ENCODE data around the gene KIRREL1. TPM values are rescaled to one million over a fixed set of nuclear protein-coding genes. Genes with fewer than 3 reads are reported as not detected.
A peak's percentile ranks its signal among the peaks of the same experiment; 100 is the strongest.

Gene KIRREL1
- total RNA-seq, 1 donor from 2014 or later: 41.8 TPM

DNA sequence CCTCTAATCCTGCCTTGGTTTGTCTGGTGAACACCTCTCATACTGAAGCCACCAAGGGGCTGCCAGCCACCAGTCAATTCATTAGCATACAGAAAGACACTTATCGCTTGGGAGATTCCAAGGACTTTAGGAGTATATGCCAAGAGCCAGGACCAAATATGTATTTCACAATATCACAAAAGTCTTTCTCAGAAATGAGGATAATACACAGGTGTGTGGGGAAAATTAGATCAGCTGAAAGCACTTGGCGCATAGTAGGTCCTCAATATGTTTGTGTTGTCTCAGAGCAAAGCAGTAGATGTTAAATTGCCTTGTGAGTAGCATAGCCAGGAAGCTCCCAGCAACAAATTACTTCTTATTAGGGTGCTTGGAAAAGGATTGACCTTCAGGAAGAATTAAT, 34.1 kb downstream of the KIRREL1 start:
- DNase-seq (ENCODE audit: low read depth): no peak

DNA sequence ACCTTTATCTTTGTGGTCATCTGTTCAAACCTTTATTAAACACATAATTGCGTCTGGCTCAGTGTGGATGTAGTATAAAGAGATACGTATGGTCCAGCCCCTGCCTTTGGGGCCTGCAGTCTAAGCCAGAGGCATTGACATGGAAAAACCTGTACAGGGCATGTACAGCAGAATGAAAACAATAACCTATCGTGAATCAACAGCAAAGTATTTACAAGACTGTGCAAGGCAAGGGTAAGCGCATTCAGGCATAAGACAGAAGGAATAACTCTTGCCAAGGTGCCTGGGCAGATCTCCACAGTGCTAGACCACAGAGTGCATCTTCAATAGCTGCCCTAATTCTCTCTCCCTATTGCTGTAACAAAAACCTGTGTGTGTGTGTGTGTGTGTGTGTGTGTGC, 35.5 kb downstream of the KIRREL1 start:
- no peak for DNase-seq (ENCODE audit: low read depth)

DNA sequence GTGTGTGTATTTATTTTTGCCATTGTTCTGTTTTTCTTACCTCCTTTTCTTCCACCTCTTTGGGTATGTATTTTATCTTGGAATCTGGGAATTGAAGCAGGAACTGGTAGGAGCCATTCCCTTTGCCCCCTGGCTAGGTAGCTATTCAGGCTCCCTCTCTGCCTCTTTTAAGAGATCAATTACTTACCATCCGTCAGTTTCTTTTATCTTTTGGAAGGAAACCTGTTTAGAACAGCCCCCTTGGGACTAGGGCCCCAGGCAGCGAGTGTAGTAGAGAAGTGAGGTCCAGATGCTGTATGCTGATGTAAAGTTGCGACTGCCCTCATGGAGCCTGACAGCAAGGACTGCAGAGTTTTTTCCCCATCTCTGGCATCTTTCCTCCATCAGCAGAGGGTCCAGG, 41.6 kb downstream of the KIRREL1 start:
- no peak for DNase-seq (ENCODE audit: low read depth)

DNA sequence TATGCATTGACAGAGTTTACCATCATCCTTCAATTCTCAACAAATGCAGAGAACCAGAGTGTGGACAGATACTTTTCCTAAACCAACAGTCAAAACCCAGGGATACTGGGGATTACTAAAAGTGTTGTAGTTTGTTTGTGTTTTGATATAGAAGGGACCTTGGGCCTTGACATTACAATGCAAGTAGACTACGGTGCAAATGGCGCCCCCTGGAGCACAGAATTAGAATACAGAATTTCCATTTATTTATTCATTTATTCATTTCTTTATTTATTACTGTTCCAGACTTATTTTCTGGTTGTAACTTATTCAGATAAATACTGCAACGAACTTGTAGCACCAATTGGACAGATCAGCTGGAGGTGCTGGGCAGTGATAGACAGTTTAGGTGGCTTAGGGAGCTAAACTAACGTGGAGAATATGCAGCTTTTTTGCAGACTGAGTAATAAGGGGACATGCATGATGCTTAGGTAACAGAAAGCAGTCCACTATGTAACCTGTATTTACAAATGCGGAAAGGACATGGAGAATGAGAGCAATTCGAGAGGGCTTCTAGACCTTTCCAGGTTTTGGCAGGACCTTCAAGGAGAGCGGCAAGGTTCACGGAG, 42.6 kb downstream of the KIRREL1 start:
- DNase-seq (ENCODE audit: low read depth): peak; percentile 62

DNA sequence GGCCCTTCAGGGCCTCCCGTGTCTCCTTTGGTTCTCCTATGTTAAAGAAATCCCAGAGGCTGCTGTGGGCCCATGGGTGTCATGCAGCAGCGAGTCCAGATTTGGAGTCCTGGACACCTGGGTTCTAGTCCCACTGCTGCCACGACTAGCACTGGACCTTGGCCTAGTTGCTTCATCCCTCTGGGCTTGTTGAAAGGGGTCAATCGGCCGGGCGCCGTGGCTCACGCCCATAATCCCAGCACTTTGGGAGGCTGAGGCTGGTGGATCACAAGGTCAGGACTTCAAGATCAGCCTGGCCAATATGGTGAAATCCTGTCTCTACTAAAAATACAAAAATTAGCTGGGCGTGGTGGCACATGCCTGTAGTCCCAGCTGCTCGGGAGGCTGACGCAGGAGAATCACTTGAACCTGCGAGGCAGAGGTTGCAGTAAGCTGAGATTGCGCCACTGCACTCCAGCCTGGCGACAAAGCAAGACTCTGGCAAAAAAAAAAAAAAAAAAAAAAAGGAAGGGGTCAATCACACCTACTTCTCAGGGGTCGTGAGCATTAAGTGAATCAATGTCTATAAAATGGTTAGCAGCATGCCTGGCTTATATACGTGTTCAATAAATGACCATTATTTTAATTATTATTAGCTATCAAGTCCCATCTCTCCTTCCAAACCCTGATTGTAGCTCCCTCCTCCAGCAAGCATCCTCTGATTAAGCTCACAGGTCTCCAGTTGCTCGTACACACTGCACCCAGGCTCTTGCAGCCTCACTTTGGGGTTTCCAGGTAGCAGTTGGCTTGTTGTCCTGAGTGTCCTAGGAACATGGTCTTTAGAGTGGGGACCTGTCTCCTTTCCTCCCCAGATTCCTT, 43.8 kb downstream of the KIRREL1 start:
- DNase-seq (ENCODE audit: low read depth): no peak

DNA sequence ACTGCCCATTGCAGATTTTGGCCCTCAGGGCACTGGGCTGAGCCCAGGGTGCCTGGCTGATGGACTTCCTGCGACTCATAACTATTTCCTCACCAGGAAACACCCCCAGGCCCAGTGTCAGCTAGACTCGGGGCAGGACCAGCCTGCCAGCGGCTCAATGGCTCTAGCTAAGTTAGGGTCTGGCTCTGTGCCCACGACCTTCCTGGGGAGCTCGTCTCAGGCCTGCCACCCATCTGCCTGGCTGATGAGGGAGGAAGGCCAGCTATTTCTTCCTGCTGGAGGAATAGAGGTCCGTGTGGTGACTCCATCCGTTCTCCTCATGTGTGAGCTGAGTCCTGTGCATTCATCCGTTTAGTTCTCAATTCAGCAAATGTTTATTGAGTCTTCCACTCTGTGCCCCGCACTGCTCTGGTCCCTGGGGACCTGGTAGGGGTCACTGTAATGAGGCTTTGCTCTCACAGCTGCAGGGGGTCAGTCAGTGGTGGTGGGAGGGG, 44.5 kb downstream of the KIRREL1 start:
- peak; percentile 44 for DNase-seq (ENCODE audit: low read depth)

DNA sequence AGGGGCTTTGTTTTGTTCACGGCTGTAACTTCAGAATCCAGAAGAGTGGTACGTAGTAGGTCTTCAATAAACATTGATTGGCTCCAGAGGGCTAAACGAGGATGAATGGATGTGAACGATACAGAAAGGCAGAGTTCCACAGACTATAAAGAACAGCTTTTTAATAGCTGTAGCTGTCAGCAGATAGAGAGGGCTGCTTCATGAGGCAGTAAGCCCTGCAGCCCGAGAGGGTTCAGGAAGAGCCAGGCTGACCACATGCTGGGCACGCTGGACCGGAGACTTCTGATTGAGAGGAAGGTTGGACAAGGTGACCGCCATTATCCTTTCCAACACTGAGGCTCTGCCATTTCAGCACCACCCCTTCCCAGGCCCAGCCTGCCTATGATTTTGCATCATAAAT, 45.3 kb downstream of the KIRREL1 start:
- no peak for DNase-seq (ENCODE audit: low read depth)

DNA sequence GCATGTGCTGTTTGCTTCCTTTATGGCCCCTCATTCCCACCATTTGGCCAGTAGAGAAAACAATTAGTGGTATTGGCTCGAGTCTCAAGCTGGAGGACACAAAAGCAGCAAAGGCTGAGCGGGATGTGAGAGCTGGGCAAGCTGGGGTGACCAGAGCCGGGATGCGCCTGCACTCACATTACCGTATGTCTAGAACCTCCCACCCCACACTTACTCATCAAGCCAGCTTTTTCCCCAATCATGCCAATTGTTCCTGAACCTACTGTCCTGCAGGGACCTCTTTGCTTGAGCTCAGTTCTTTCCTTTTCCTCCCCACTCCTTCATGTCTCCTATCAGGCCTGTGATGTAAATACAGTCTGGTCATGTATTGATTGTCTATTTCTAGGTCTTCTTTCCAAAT, 45.9 kb downstream of the KIRREL1 start:
- no peak for DNase-seq (ENCODE audit: low read depth)

DNA sequence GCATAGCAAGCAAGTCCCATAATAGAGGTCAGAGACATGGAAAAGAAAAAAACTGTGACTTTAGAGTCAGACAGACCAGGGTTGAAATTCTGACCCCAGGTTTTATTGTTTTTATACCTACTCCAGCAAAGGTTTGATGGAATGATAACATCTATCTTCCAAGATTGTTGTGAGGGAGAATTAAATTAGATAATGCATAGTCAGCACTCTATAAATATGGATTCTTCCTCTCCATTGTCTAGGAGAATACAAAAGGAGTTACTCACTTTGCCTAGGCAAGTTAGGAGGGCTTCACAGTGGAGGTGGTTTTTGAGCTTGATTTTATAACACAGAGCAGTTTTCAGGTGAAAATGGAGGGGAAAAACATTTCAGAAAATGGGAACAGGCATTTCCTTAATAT, 46.9 kb downstream of the KIRREL1 start:
- no peak for DNase-seq (ENCODE audit: low read depth)

DNA sequence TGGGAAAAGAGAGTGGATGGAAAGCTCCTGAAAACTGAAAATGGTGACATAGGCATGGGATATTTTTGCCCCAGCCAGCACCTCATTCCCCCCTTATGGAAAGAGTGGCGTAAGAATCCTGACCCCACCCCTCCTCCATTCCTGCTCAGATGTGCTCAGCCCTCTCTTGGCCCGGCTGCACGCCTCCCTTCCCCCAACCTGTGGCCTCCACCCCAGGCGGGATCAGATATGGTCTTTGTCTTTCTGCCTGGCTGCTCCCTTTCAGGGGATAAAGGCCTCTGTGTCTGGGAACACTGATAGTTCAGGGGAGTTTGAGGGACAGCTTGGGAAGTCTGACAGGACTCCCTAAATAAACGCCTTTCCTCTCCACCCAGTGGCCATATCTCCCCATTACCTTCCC, 49.8 kb downstream of the KIRREL1 start:
- no peak for DNase-seq (ENCODE audit: low read depth)

DNA sequence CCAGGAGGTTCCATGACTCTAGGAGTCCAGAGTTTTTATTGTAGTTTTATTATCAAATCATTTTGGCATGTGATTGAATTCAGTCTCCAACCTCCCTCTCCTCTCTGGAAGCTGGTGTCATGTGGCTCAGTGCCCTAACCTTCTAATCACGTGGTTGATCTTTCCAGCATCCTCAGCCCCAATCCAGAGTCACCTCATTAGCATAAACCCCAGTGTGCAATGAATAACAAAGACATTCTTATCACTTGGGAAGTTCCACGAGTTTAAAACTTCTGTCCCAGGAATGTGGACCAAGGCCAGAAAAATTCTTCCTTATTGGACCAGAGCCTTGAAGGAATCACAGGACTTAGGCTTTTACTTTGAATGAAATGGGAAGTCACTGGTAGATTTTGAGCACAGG, 52.2 kb downstream of the KIRREL1 start:
- peak; percentile 49 for DNase-seq (ENCODE audit: low read depth)

DNA sequence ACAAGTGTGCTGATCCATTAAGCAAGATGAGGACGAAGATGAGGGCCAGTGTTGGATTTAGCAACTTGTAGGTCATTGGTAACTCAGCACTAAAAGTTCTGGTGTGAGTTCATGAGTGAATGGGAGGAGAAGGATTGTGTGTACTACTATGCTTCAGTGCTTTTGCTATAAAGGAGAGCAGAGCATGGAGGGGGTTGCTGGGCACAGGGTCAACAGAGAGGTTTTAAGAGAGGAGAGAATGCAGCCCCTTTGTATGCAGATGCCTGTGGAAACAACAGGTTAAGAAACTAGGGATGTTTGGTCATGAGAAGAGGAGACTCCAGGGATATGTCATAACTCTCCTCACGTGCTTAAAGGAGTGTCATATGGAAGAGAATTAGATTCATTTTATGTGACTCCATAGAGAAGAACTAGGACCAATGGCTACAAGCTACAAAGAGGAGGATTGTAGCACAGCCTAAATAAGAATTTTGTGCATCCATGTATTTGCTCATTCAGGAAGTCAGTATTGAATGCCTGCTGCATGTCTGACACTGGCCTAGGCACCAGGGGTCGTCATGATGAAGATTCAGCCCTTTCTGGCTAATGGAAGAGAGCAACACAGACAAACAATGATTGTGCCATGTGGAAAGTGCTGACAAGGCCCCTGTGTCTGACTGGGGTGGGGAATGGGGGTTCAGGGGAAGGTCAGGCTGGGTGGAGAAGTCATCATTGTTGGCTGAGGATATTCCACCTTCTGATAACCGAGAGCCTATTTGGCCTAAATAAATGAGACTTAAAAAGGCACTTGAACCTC, 53.5 kb downstream of the KIRREL1 start:
- DNase-seq (ENCODE audit: low read depth): no peak

DNA sequence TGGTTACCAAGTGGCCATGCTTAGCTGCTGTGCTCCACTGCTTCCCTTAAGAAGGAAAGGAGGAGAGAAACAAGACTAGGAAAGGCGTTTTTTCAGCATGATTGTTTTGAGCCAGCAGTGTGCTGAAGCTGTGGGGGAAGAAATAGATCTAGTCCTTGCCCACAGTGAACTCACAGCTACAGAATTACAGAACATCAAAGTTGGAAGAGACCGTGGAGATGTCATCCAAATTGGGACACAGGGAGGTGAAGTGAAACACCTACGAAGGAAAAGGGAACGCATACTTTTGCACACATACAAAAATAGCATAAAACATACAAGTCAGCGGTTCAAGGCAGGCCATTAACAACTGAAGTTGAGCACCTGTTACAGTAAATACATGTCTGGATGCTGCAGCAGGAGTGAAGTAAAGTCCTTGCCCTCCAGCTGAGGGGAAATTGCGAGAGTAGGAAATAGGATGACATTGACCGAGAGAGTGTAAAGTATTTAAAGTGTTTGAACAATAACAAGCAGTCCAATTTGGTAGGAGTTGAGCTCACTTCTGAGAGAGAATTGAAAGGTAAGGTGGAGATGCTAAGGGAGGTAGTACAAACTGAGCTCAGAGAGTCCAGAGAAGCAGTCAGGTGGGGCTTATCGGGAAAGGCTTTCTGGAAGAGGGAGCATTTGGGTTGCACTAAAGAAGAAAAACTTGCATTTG, 55.1 kb downstream of the KIRREL1 start:
- DNase-seq (ENCODE audit: low read depth): no peak

DNA sequence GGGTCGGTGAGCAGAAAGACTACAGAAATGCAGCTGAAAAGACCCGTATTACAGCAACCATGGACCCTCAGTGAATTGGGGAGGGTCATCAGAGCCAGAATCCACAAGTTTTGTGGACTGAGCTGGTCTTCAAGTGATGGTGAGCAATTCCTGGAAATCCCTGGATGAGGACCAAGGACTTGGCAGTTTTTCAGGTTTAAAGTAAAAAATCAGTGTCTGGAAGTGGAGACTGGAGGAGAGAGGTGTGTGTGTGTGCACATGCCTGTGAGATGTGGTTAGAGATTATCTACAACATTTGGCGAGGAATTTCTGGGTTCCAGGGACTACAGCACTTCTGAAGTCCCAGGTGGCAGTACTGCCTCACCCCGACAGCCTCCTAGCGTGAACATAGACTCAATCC, 56.4 kb downstream of the KIRREL1 start:
- no peak for DNase-seq (ENCODE audit: low read depth)

DNA sequence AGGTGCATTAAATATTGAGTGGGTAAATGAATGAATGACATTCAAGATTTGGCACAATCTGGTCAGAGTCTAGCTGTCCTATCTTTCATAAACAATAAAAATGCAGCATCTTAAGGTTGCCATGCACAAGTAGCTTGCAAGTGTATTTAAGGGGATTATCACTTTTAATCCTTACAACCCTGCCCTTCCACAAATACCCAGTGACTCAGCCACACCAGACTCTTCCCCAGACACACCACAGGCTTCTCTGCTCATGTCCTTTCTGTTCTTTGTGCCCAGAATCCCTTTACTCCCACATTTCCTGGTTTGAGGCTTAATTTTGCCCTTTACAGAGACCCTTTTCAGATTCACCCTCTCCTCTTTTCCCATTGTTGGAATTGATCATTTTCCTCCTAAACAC, 59.8 kb downstream of the KIRREL1 start:
- DNase-seq (ENCODE audit: low read depth): peak; percentile 61

DNA sequence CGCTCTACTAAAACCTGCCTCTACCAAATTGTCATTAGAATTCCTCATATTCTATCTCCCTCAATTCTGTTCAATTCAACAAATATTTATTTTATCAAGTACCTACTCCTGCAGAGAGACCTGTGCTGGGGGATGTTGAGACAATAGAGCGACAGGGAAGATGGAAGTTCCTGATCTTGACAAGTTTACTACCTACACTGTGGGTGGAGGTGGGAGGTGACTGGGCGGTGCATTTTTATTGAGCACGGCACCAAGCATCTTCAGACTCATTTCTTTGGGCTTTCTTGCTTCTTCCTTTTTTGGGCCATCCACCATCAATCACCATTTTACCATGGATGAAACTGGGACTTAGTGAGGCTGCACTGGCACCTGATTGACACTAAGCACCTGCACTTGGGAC, 61.3 kb downstream of the KIRREL1 start:
- no peak for DNase-seq (ENCODE audit: low read depth)

DNA sequence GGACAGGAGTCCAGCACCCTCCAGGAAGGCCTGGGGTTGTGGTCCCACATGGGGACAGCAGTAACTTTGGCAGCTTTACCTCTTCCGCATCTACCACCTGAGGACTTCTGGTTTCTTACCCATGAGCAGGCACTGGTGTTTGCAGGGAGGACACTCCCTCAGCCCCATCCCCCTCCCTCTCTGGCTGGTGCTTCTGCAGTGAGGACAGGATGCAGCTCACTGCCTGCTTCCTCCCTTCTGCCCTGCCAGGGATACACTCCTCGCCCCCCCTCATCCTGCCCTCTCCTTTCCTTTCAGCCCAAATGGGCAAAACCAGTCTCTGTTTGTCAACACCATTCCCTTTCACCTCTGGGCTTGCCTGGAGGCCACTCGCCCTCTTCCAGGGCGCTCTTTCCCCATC, 62.4 kb downstream of the KIRREL1 start:
- DNase-seq (ENCODE audit: low read depth): no peak

DNA sequence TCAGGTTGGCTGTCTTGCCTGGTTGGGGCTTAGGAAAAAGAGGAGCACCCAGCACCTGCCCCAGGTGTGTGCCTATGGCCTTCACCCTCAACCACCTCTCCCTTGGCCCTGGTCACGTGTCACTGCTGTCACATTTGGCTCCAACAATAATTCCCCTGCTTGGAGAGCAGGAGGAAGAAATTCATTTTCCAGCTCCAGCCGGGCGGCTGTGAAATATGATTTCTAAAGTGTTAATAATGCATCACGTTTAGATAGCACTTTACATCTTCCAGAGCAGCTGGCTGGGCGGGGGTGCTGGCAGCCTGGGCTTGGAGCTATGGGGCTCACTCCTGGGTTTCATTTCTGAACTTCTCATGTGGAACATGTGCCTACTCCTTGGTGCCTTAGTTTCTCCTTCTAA, 63.1 kb downstream of the KIRREL1 start:
- no peak for DNase-seq (ENCODE audit: low read depth)

DNA sequence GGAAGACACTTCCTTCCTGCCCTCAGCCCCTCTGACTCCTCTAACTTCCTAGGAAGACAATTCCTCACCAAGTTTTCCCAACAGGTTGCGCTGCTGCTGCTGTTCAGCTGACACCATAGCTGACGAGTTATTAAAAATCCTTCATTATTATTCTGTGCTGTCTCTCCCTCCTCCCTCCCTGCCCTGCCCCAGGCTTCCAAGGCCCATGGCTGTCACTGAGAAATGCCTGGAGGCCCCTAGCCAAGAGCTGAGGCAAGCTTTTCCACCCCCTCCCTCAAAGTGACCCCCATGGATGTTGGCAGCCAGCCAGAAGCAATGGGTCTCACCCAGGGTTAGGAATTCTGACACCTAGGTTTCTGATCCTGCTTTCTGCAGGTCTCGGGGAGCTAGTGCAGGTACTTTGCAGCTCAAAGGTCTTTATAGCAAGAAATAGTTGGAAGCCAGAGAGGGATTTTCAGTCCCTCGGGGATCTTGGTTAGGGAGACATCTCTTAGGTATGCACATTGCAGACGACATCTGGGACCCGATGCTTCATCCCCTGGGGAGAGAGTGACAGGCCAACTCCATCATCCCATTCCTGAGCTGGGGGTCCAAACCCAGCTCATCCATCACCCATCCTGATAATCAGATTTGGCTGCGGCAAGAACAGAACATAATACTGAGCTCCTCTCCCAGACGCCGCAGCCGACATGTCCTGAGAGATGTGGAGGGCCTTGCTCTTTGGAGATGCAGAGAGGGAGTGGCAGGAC, 65.0 kb downstream of the KIRREL1 start:
- no peak for DNase-seq (ENCODE audit: low read depth)

DNA sequence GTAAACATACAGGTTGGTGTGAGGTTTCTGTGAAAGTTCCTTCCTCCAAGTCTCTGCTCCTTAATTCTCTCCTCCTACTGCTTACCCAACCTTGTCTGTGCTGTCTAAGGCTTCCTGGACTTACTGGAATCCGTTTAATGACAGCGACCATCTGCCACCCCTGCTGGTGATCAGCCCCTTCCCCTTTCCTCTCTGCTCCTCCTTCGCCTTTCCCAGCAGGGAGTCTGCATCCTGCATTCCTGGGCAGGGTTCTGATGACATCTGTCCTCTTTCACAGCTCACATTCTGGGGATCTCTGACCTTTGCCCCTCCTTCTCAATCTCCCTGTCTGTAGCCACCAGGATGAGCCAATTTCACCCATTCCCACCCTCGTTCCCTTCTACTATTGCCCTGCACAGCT, 66.5 kb downstream of the KIRREL1 start:
- DNase-seq (ENCODE audit: low read depth): no peak

DNA sequence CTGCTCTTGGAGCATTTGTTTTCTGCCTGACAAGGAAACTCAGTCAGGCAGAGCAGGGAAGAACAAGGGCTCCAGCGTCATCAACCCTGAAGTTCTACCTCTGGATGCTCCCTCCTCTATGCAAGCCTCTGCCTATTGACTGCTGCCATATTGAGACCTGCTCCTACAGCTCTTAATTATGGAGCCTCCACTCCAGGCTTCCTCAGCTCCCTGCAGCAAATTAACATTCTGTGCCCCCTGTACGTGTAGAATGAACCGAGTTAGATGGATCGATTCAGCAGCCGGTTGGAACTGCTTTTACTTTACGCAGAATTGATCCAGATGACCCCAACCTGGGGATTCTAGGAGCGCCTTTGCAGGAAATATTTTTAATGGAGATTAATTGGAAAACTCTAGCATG, 68.7 kb downstream of the KIRREL1 start:
- DNase-seq (ENCODE audit: low read depth): no peak
